PC-9 (cell line): ENCODE measurements around the gene PROS1.
"Not testable (repeated sequence)": the region's sequence is repeated elsewhere in the genome, so short reads cannot be mapped to it uniquely, and the experiment has no call there.

Source experiments
- EZH2 ChIP-seq: fragments of 200-600 bp; sonication (generic); IDR thresholded peaks from 2 replicates; pipeline ENCODE4 v1.8.0; 2017; ENCODE audit warnings: antibody characterized with exemption, low read depth
- TF ChIP-seq, protein P1 (sequence below): fragments of 200-600 bp; sonication (generic); conservative IDR thresholded peaks from 2 replicates; pipeline ENCODE4 v1.6.1; 2017; ENCODE audit warnings: mixed run types, antibody characterized with exemption, mild to moderate bottlenecking, moderate library complexity

DNA sequence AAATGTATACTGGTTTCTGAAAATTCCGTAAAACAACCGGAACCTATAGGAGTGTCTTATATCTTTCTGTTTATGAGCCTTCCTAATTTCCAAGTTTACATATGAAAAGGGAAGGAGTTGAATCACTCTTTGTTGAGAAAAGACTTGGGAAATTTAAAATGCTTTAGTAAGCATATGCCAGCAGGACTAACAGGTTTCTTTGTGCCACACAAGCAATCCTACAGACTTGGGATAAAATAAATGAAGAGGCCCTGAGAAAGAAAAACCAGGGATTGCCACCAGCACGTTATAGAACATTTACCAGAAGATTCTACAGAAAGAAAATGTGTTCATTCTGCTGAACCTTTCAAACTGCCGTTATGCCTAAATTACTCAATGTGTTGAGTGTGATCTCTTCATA lies 96.3 kb downstream of the PROS1 start:
- TF ChIP-seq, protein P1, sequence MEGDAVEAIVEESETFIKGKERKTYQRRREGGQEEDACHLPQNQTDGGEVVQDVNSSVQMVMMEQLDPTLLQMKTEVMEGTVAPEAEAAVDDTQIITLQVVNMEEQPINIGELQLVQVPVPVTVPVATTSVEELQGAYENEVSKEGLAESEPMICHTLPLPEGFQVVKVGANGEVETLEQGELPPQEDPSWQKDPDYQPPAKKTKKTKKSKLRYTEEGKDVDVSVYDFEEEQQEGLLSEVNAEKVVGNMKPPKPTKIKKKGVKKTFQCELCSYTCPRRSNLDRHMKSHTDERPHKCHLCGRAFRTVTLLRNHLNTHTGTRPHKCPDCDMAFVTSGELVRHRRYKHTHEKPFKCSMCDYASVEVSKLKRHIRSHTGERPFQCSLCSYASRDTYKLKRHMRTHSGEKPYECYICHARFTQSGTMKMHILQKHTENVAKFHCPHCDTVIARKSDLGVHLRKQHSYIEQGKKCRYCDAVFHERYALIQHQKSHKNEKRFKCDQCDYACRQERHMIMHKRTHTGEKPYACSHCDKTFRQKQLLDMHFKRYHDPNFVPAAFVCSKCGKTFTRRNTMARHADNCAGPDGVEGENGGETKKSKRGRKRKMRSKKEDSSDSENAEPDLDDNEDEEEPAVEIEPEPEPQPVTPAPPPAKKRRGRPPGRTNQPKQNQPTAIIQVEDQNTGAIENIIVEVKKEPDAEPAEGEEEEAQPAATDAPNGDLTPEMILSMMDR = not testable (repeated sequence)
- not testable (repeated sequence) for TF ChIP-seq EZH2
